HUES48 (cell line): ENCODE measurements around the gene GALNTL6.

Experiments used
- H3K27ac ChIP-seq: one replicate; pipeline ENCODE4 v1.7.0; 2013; ENCODE audit warnings: low read depth, low read length, inconsistent platforms
- H3K27me3 ChIP-seq: 2 replicates; pipeline ENCODE4 v1.6.1; 2013; ENCODE audit warnings: mild to moderate bottlenecking, low read length; ENCODE audit not compliant: control insufficient read depth, insufficient read depth
- H3K36me3 ChIP-seq: 2 replicates; pipeline ENCODE4 v1.6.1; 2013; ENCODE audit warnings: low read length; ENCODE audit not compliant: control insufficient read depth, insufficient read depth
- H3K4me1 ChIP-seq: 2 replicates; pipeline ENCODE4 v1.6.1; 2013; ENCODE audit warnings: mild to moderate bottlenecking, low read length; ENCODE audit not compliant: control insufficient read depth, insufficient read depth
- H3K4me3 ChIP-seq: 2 replicates; pipeline ENCODE4 v1.5.1; 2013; ENCODE audit warnings: mild to moderate bottlenecking, low read depth, low read length
- H3K9ac ChIP-seq: 2 replicates; pipeline ENCODE4 v1.6.1; 2013; ENCODE audit warnings: mild to moderate bottlenecking, low read depth, low read length, moderate library complexity
- H3K9me3 ChIP-seq: 2 replicates; pipeline ENCODE4 v1.6.1; 2013; ENCODE audit warnings: low read length; ENCODE audit not compliant: control insufficient read depth, insufficient read depth

The GALNTL6 gene

GRCh38 chr4:172986114-172986513, 1172.9 kb downstream of the GALNTL6 start:
- Histone ChIP-seq H3K36me3 (no peaks in the 10 kb centered on the region), H3K9me3 (0 out of 2 replicates have a peak, but pooled peaks cover 3% of the 10 kb centered on the region), H3K27me3 (no peaks in the 10 kb centered on the region), H3K4me3 (no peak overlapping the region), H3K9ac (no peak overlapping the region), H3K4me1 (peaks cover 29% of the 10 kb centered on the region), H3K27ac (no peak overlapping the region)

GRCh38 chr4:172989984-172990820, 1177.0 kb downstream of the GALNTL6 start:
- no peaks in the 10 kb centered on the region for H3K36me3 ChIP-seq
- no peak overlapping the region for H3K9ac ChIP-seq
- no peaks in the 10 kb centered on the region for H3K27me3 ChIP-seq
- H3K9me3 ChIP-seq: 0 out of 2 replicates have a peak, but pooled peaks cover 3% of the 10 kb centered on the region
- H3K4me1 ChIP-seq: peaks cover 16% of the 10 kb centered on the region
- H3K27ac ChIP-seq: no peak overlapping the region
- no peak overlapping the region for H3K4me3 ChIP-seq

GRCh38 chr4:172992648-172993378, 1179.6 kb downstream of the GALNTL6 start:
- H3K4me3 ChIP-seq: no peak overlapping the region
- no peak overlapping the region for H3K9ac ChIP-seq
- no peak overlapping the region for H3K27ac ChIP-seq
- no peaks in the 10 kb centered on the region for H3K4me1 ChIP-seq
- H3K27me3 ChIP-seq: no peaks in the 10 kb centered on the region
- H3K36me3 ChIP-seq: no peaks in the 10 kb centered on the region
- 0 out of 2 replicates have a peak, but pooled peaks cover 3% of the 10 kb centered on the region for H3K9me3 ChIP-seq

- Histone ChIP-seq H3K27me3 (no peaks in the 10 kb centered on the region), H3K36me3 (no peaks in the 10 kb centered on the region), H3K4me1 (peaks cover 10% of the 10 kb centered on the region; the same call in 1 of the 2 replicates), H3K9me3 (no peaks in the 10 kb centered on the region), H3K4me3 (no peak overlapping the region), H3K27ac (no peak overlapping the region), H3K9ac (no peak overlapping the region)
These were observed 1182.0 kb downstream of the GALNTL6 start for GRCh38 chr4:172995161-172995560.

GRCh38 chr4:172995704-172996103, 1182.5 kb downstream of the GALNTL6 start:
- Histone ChIP-seq H3K27me3 (no peaks in the 10 kb centered on the region), H3K9me3 (no peaks in the 10 kb centered on the region), H3K4me3 (no peak overlapping the region), H3K9ac (no peak overlapping the region), H3K36me3 (no peaks in the 10 kb centered on the region), H3K27ac (no peak overlapping the region), H3K4me1 (peaks cover 10% of the 10 kb centered on the region; the same call in 1 of the 2 replicates)

- no peaks in the 10 kb centered on the region for H3K27me3 ChIP-seq
- no peaks in the 10 kb centered on the region for H3K9me3 ChIP-seq
- H3K27ac ChIP-seq: no peak overlapping the region
- no peak overlapping the region for H3K9ac ChIP-seq
- H3K36me3 ChIP-seq: no peaks in the 10 kb centered on the region
- peaks cover 10% of the 10 kb centered on the region; the same call in 1 of the 2 replicates for H3K4me1 ChIP-seq
- H3K4me3 ChIP-seq: no peak overlapping the region
These were observed 1183.5 kb downstream of the GALNTL6 start for GRCh38 chr4:172996571-172997216.

- no peak overlapping the region for H3K27ac ChIP-seq
- H3K9me3 ChIP-seq: no peaks in the 10 kb centered on the region
- no peaks in the 10 kb centered on the region for H3K27me3 ChIP-seq
- H3K4me3 ChIP-seq: no peak overlapping the region
- no peaks in the 10 kb centered on the region for H3K36me3 ChIP-seq
- no peak overlapping the region for H3K9ac ChIP-seq
- H3K4me1 ChIP-seq: peaks cover 10% of the 10 kb centered on the region; the same call in 1 of the 2 replicates
These were observed 1184.0 kb downstream of the GALNTL6 start for GRCh38 chr4:172997217-172997609.

- Histone ChIP-seq H3K27ac (no peak overlapping the region), H3K36me3 (no peaks in the 10 kb centered on the region), H3K4me1 (peaks cover 10% of the 10 kb centered on the region; the same call in 1 of the 2 replicates), H3K9me3 (no peaks in the 10 kb centered on the region), H3K9ac (no peak overlapping the region), H3K27me3 (no peaks in the 10 kb centered on the region), H3K4me3 (no peak overlapping the region)
These were observed 1184.7 kb downstream of the GALNTL6 start for GRCh38 chr4:172997856-172998255.

GRCh38 chr4:172998527-172999469, 1185.6 kb downstream of the GALNTL6 start:
- no peak overlapping the region for H3K4me3 ChIP-seq
- no peaks in the 10 kb centered on the region for H3K27me3 ChIP-seq
- no peak overlapping the region for H3K27ac ChIP-seq
- H3K36me3 ChIP-seq: no peaks in the 10 kb centered on the region
- no peak overlapping the region for H3K9ac ChIP-seq
- H3K9me3 ChIP-seq: no peaks in the 10 kb centered on the region
- H3K4me1 ChIP-seq: peaks cover 10% of the 10 kb centered on the region; the same call in 1 of the 2 replicates

GRCh38 chr4:173001571-173001970, 1188.4 kb downstream of the GALNTL6 start:
- H3K9me3 ChIP-seq: no peaks in the 10 kb centered on the region
- no peak overlapping the region for H3K4me3 ChIP-seq
- no peak overlapping the region for H3K9ac ChIP-seq
- no peaks in the 10 kb centered on the region for H3K27me3 ChIP-seq
- H3K4me1 ChIP-seq: peaks cover 10% of the 10 kb centered on the region; the same call in 1 of the 2 replicates
- no peak overlapping the region for H3K27ac ChIP-seq
- H3K36me3 ChIP-seq: no peaks in the 10 kb centered on the region
